HG03196 (cell line): ENCODE data around the gene ZNF146.
"Not testable (repeated sequence)": the region's sequence is repeated elsewhere in the genome, so short reads cannot be mapped to it uniquely, and the experiment has no call there.

Experiments
- ATAC-seq: cut with Tn5 transposase; IDR thresholded peaks from one replicate; pipeline ENCODE4 v1.9.1; 2021; ENCODE audit not compliant: unreplicated experiment

ZNF146 gene

GRCh38 chr19:36214386-36215275, at the start of gene ZNF146, which contains the start of gene ZNF565:
Gene ZNF146 (plus strand): TSS chr19:36215106. CDS start chr19:36236441, 21,335 bp downstream.
Gene ZNF565 (minus strand): TSS chr19:36214665. CDS start chr19:36201985, 12,680 bp downstream.
- peak; percentile 88 for ATAC-seq

- no peak for ATAC-seq
Observed at GRCh38 chr19:36169084-36169760, 45.7 kb upstream of the ZNF146 start.

GRCh38 chr19:36172852-36173251, 42.1 kb upstream of the ZNF146 start:
- ATAC-seq: no peak

GRCh38 chr19:36173846-36174245, 41.1 kb upstream of the ZNF146 start:
- ATAC-seq: not testable (repeated sequence)

GRCh38 chr19:36179077-36179476, 35.8 kb upstream of the ZNF146 start:
- not testable (repeated sequence) for ATAC-seq

- ATAC-seq: no peak
Observed at GRCh38 chr19:36182612-36183244, 32.2 kb upstream of the ZNF146 start.

GRCh38 chr19:36183245-36183628, 31.7 kb upstream of the ZNF146 start:
- ATAC-seq: no peak

GRCh38 chr19:36186722-36187121, 28.2 kb upstream of the ZNF146 start:
- ATAC-seq: not testable (repeated sequence)

GRCh38 chr19:36196249-36196648, 18.7 kb upstream of the ZNF146 start:
- ATAC-seq: no peak

- ATAC-seq: no peak
Observed at GRCh38 chr19:36198119-36198518, 16.8 kb upstream of the ZNF146 start.

GRCh38 chr19:36201684-36202083, 13.2 kb upstream of the ZNF146 start:
- no peak for ATAC-seq

- no peak for ATAC-seq
Observed at GRCh38 chr19:36203293-36203692, 11.6 kb upstream of the ZNF146 start.

- no peak for ATAC-seq
Observed at GRCh38 chr19:36207605-36208252, 7.2 kb upstream of the ZNF146 start.

GRCh38 chr19:36209372-36209771, 5.5 kb upstream of the ZNF146 start:
- ATAC-seq: no peak

- no peak for ATAC-seq
Observed at GRCh38 chr19:36210497-36210896, 4.4 kb upstream of the ZNF146 start.

- ATAC-seq: no peak
Observed at GRCh38 chr19:36212895-36213294, 2.0 kb upstream of the ZNF146 start.

GRCh38 chr19:36215276-36216123, 594 bp downstream of the ZNF146 start:
- no peak for ATAC-seq

- ATAC-seq: no peak
Observed at GRCh38 chr19:36221474-36221873, 6.6 kb downstream of the ZNF146 start.

GRCh38 chr19:36222503-36222902, 7.6 kb downstream of the ZNF146 start:
- no peak for ATAC-seq

- no peak for ATAC-seq
Observed at GRCh38 chr19:36225219-36225892, 10.4 kb downstream of the ZNF146 start.
